IMR-90 (cell line): ENCODE measurements around the gene SLC31A2. TPM values are rescaled to one million over a fixed set of nuclear protein-coding genes. Genes with fewer than 3 reads are reported as not detected.

Experiments
- ATAC-seq: fragments of 200-7000 bp; cut with Tn5 transposase; 2 replicates; pipeline ENCODE4 v1.9.1; 2020; ENCODE audit warnings: low read depth, mild to moderate bottlenecking, moderate library complexity
- Bru-seq: library from RNA; stranded (reverse); fragments of 400-500 nt; gene quantifications from one replicate; lab custom pipeline; 2021; lab: Mats Ljungman, UMichigan
- BruChase-seq, 2 experiments: library from RNA; stranded (reverse); fragments of 400-500 nt; gene quantifications; one replicate each; lab custom pipeline; 2021; lab: Mats Ljungman, UMichigan
- BruUV-seq: library from RNA; stranded (reverse); fragments of 400-500 nt; replicated peaks from 2 replicates; lab custom pipeline; 2021; lab: Mats Ljungman, UMichigan
- CTCF ChIA-PET: fragments of 300-600 bp; formaldehyde crosslinking; extraction: SDS; loops from one replicate; lab custom pipeline; 2021; ENCODE audit warnings: antibody characterized with exemption; lab: Yijun Ruan, JAX
- POLR2A ChIA-PET: fragments of 300-600 bp; sonication (Branson Sonifier 250); formaldehyde crosslinking; loops from one replicate; lab custom pipeline; 2022; ENCODE audit warnings: antibody characterized with exemption; ENCODE audit not compliant: unreplicated experiment; lab: Charles Lee
- DNase-seq: peaks from one replicate; pipeline ENCODE4 v3.0.0; 2013
- H2AFZ ChIP-seq: replicated peaks from 2 replicates; pipeline ENCODE3; 2013; ENCODE audit warnings: low read length, mild to moderate bottlenecking; ENCODE audit not compliant: poor library complexity
- H2AK5ac ChIP-seq: 2 replicates; pipeline ENCODE4 v1.6.1; 2013; ENCODE audit warnings: low read depth, low read length, inconsistent platforms
- H2AK9ac ChIP-seq: replicated peaks from 2 replicates; pipeline ENCODE3; 2013; ENCODE audit warnings: mild to moderate bottlenecking, low read depth, low read length, moderate library complexity; ENCODE audit not compliant: poor library complexity
- H2BK120ac ChIP-seq: 2 replicates; pipeline ENCODE4 v1.6.1; 2013; ENCODE audit warnings: low read depth, low read length, inconsistent platforms
- H2BK15ac ChIP-seq: 3 replicates; pipeline ENCODE4 v1.6.1; 2013; ENCODE audit warnings: low read depth, low read length, inconsistent platforms
- H2BK20ac ChIP-seq: 2 replicates; pipeline ENCODE4 v1.6.1; 2013; ENCODE audit warnings: low read depth, mild to moderate bottlenecking, inconsistent platforms, low read length, moderate library complexity
- H2BK5ac ChIP-seq: 2 replicates; pipeline ENCODE4 v1.6.1; 2013; ENCODE audit warnings: mild to moderate bottlenecking, low read depth, low read length, inconsistent platforms; ENCODE audit not compliant: poor library complexity, severe bottlenecking
- H3K14ac ChIP-seq: replicated peaks from 2 replicates; pipeline ENCODE4 v1.6.1; 2013; ENCODE audit warnings: low read depth, low read length, inconsistent platforms
- H3K18ac ChIP-seq: 2 replicates; pipeline ENCODE4 v1.6.1; 2013; ENCODE audit warnings: low read depth, low read length, control low read depth
- H3K23ac ChIP-seq: 2 replicates; pipeline ENCODE4 v1.6.1; 2013; ENCODE audit warnings: low read depth, low read length, inconsistent platforms
- H3K27ac ChIP-seq: 2 replicates; pipeline ENCODE4 v1.5.1; 2013; ENCODE audit warnings: mild to moderate bottlenecking, control low read depth, low read length; ENCODE audit not compliant: insufficient read depth
- H3K27me3 ChIP-seq: 2 replicates; pipeline ENCODE4 v1.6.1; 2013; ENCODE audit warnings: low read length; ENCODE audit not compliant: control insufficient read depth, insufficient read depth
- H3K36me3 ChIP-seq: 2 replicates; pipeline ENCODE4 v1.6.1; 2013; ENCODE audit warnings: low read length, mixed read lengths; ENCODE audit not compliant: control insufficient read depth, insufficient read depth
- H3K4ac ChIP-seq: 2 replicates; pipeline ENCODE4 v1.6.1; 2013; ENCODE audit warnings: low read depth, low read length, inconsistent platforms
- H3K4me1 ChIP-seq: 2 replicates; pipeline ENCODE4 v1.6.1; 2013; ENCODE audit warnings: low read length, mixed read lengths; ENCODE audit not compliant: control insufficient read depth, insufficient read depth
- H3K4me2 ChIP-seq: 2 replicates; pipeline ENCODE4 v1.6.1; 2013; ENCODE audit warnings: low read depth, mild to moderate bottlenecking, control low read depth, low read length, moderate library complexity
- H3K4me3 ChIP-seq: 2 replicates; pipeline ENCODE4 v1.5.1; 2013; ENCODE audit warnings: low read depth, mild to moderate bottlenecking, control low read depth, low read length, moderate library complexity; ENCODE audit not compliant: insufficient read depth
- H3K56ac ChIP-seq: 2 replicates; pipeline ENCODE4 v1.6.1; 2013; ENCODE audit warnings: low read length, inconsistent platforms; ENCODE audit not compliant: insufficient read depth; ENCODE audit errors: extremely low read depth
- H3K79me1 ChIP-seq, 2 experiments: 2 replicates each; pipeline ENCODE4 v1.6.1; 2013; ENCODE audit warnings: low read length in 2 of 2, inconsistent platforms in 1 of 2, low read depth in 1 of 2
- H3K9ac ChIP-seq: 2 replicates; pipeline ENCODE4 v1.6.1; 2013; ENCODE audit warnings: low read depth, low read length, control low read depth
- H3K9me1 ChIP-seq: 2 replicates; pipeline ENCODE4 v1.6.1; 2013; ENCODE audit warnings: low read length, inconsistent platforms; ENCODE audit not compliant: insufficient read depth
- H3K9me3 ChIP-seq: 2 replicates; pipeline ENCODE4 v1.6.1; 2013; ENCODE audit warnings: low read length; ENCODE audit not compliant: control insufficient read depth, insufficient read depth
- H4K20me1 ChIP-seq: 2 replicates; pipeline ENCODE4 v1.6.1; 2013; ENCODE audit warnings: low read length, inconsistent platforms; ENCODE audit not compliant: insufficient read depth
- H4K5ac ChIP-seq: 2 replicates; pipeline ENCODE4 v1.6.1; 2013; ENCODE audit warnings: mild to moderate bottlenecking, low read depth, low read length, control low read depth
- H4K8ac ChIP-seq, 2 experiments: 2 replicates each; pipeline ENCODE4 v1.6.1; 2013; ENCODE audit warnings: low read depth in 2 of 2, low read length in 2 of 2, control low read depth in 1 of 2, inconsistent platforms in 1 of 2
- H4K91ac ChIP-seq: 2 replicates; pipeline ENCODE4 v1.6.1; 2013; ENCODE audit warnings: low read depth, low read length, inconsistent platforms; ENCODE audit not compliant: insufficient read depth
- ELK1 ChIP-seq: fragments of 150-350 bp; IDR thresholded peaks from 2 replicates; pipeline ENCODE4 v1.6.1; 2016; ENCODE audit warnings: low read depth, mild to moderate bottlenecking, low read length, moderate library complexity, borderline replicate concordance
- FOS ChIP-seq: fragments of 150-350 bp; IDR thresholded peaks from 2 replicates; pipeline ENCODE4 v1.6.1; 2016; ENCODE audit warnings: low read depth, low read length
- MXI1 ChIP-seq: IDR thresholded peaks from 2 replicates; pipeline ENCODE4 v1.6.1; 2012; ENCODE audit warnings: low read depth, mild to moderate bottlenecking, low read length, moderate library complexity, borderline replicate concordance
- POLR2A ChIP-seq: IDR thresholded peaks from 2 replicates; pipeline ENCODE4 v1.6.1; 2012; ENCODE audit warnings: mild to moderate bottlenecking, low read depth, low read length
- RAD21 ChIP-seq: IDR thresholded peaks from 2 replicates; pipeline ENCODE4 v1.6.1; 2012; ENCODE audit warnings: low read length, improper control_type of control experiment
- RFX5 ChIP-seq: IDR thresholded peaks from 2 replicates; pipeline ENCODE4 v1.8.0; 2012; ENCODE audit warnings: low read depth, mild to moderate bottlenecking, low read length, moderate library complexity
- WGBS, 2 experiments: methylation state at CpG; one replicate each; pipeline versions ENCODE4 v1.1.5 to v1.1.7; 2013; ENCODE audit warnings: missing lambda C conversion rate in 2 of 2; ENCODE audit not compliant: insufficient read length in 1 of 2; ENCODE audit errors: extremely low coverage in 2 of 2; 5-methylcytosine and 5-hydroxymethylcytosine counted together
- dilution Hi-C: fragments of 300-500 bp; cut with HindIII; formaldehyde crosslinking; loops from one replicate; pipeline ENCODE4 v1.14.3; 2018; ENCODE audit warnings: low sequenced_read_pairs; ENCODE audit not compliant: unreplicated experiment
- in situ Hi-C: fragments of 300-500 bp; cut with MboI; formaldehyde crosslinking; loops from 3 replicates; pipeline ENCODE4 v1.14.3; 2019; ENCODE audit warnings: low sequenced_read_pairs, inconsistent platforms, mixed read lengths
- intact Hi-C: fragments of 100-400 bp; cut with micrococcal nuclease; formaldehyde crosslinking; loops from 2 replicates; pipeline ENCODE4 v1.10.0; 2022
- long read RNA-seq: library from polyadenylated mRNA; unstranded; transcript quantifications from one replicate; pipeline ENCODE4 v2.0.0, GENCODE V29; 2021; ENCODE audit not compliant: unreplicated experiment
- polyA plus RNA-seq, 3 experiments: library from polyadenylated mRNA; depleted of rRNA; stranded (reverse); fragments of >200 nt; gene quantifications; 2 replicates each; pipeline ENCODE4 v1.2.3, GENCODE V29; 2012; ENCODE audit warnings: low replicate concordance in 1 of 3
- total RNA-seq: library from RNA; depleted of rRNA; stranded (reverse); fragments of >200 nt; gene quantifications from 2 replicates; pipeline ENCODE4 v1.2.3, GENCODE V29; 2012; rRNA removed
- TF ChIP-seq, protein P1 (sequence below): conservative IDR thresholded peaks from 2 replicates; pipeline ENCODE4 v1.5.1; 2012; ENCODE audit warnings: mild to moderate bottlenecking, low read depth, low read length, improper control_type of control experiment
- TF ChIP-seq, protein P2 (sequence below): fragments of 150-350 bp; IDR thresholded peaks from 2 replicates; pipeline ENCODE4 v1.6.1; 2017; ENCODE audit warnings: mild to moderate bottlenecking, antibody characterized with exemption, low read length, low read depth

SLC31A2 gene, protein sequence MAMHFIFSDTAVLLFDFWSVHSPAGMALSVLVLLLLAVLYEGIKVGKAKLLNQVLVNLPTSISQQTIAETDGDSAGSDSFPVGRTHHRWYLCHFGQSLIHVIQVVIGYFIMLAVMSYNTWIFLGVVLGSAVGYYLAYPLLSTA
- total RNA-seq (5.8 and 7.2 TPM in 2 replicates), polyA plus RNA-seq (2012; rRNA removed) (5.1 and 6.3 TPM in 2 replicates), Bru-seq, nascent RNA (percentile 37 among the genes with signal in this experiment), BruChase-seq, experiment 1, labeled RNA remaining after a 6-hour chase (percentile 32 among the genes with signal in this experiment), BruChase-seq, experiment 2, labeled RNA remaining after a 2-hour chase (percentile 31 among the genes with signal in this experiment)
- polyA plus RNA-seq (2012; cell fraction: cytosol; rRNA removed), result 3.9 and 4.7 TPM in 2 replicates
- 2.0 and 2.7 TPM in 2 replicates for polyA plus RNA-seq (2012; cell fraction: nucleus; rRNA removed; ENCODE audit: low replicate concordance)
- long read RNA-seq, transcript SLC31A2-201 (4 exons, 1,785 nt), result major isoform, 11 of 14 reads
- long read RNA-seq, partial matches to known transcripts, result 2 of 14 reads
- long read RNA-seq, other reads (novel, unspliced or antisense), result 1 of 14 reads

GRCh38 chr9:113150670-113151611, at the start of gene SLC31A2:
TSS of gene SLC31A2 (plus strand) at chr9:113151007. CDS start at chr9:113151075, 68 bp downstream.
- BruUV-seq, result no TSS peak
- dilution Hi-C loops, result no loop called here
- WGBS, 2 experiments, result 0% methylated on average over 43 of the region's 87 CpGs; no CpG with 5 or more reads in 1 of the 2 experiments
- 0 out of 2 replicates have a peak, but pooled peaks have one; percentile 34 for TF ChIP-seq MXI1
- no peak for TF ChIP-seq RFX5
- TF ChIP-seq, protein P1, sequence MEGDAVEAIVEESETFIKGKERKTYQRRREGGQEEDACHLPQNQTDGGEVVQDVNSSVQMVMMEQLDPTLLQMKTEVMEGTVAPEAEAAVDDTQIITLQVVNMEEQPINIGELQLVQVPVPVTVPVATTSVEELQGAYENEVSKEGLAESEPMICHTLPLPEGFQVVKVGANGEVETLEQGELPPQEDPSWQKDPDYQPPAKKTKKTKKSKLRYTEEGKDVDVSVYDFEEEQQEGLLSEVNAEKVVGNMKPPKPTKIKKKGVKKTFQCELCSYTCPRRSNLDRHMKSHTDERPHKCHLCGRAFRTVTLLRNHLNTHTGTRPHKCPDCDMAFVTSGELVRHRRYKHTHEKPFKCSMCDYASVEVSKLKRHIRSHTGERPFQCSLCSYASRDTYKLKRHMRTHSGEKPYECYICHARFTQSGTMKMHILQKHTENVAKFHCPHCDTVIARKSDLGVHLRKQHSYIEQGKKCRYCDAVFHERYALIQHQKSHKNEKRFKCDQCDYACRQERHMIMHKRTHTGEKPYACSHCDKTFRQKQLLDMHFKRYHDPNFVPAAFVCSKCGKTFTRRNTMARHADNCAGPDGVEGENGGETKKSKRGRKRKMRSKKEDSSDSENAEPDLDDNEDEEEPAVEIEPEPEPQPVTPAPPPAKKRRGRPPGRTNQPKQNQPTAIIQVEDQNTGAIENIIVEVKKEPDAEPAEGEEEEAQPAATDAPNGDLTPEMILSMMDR, result peak; percentile 28
- TF ChIP-seq, protein P2, sequence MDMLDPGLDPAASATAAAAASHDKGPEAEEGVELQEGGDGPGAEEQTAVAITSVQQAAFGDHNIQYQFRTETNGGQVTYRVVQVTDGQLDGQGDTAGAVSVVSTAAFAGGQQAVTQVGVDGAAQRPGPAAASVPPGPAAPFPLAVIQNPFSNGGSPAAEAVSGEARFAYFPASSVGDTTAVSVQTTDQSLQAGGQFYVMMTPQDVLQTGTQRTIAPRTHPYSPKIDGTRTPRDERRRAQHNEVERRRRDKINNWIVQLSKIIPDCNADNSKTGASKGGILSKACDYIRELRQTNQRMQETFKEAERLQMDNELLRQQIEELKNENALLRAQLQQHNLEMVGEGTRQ, result peak; percentile 93
- peak; percentile 59; the same call in 1 of the 2 replicates for TF ChIP-seq POLR2A
- no peak for TF ChIP-seq RAD21
- TF ChIP-seq FOS, result no peak
- no peak for TF ChIP-seq ELK1

More at GRCh38 chr9:113150670-113151611, at the start of gene SLC31A2:
- H2AK5ac ChIP-seq, result no peak within 1 kb of the TSS
- ATAC-seq, result peak; percentile 94
- peak; percentile 72 for DNase-seq
- H3K9ac ChIP-seq, result peak within 1 kb of the TSS; percentile 78
- H3K79me1 ChIP-seq, result peaks cover 0 to 17% of the 10 kb centered on the region in 2 experiments; a peak in 2 of 4 replicates
- peak within 1 kb of the TSS; percentile 91 for H3K23ac ChIP-seq
- H3K18ac ChIP-seq, result no peak within 1 kb of the TSS
- no peak within 1 kb of the TSS for H2BK20ac ChIP-seq
- H2BK5ac ChIP-seq, result no peak within 1 kb of the TSS
- H3K14ac ChIP-seq, result no peak within 1 kb of the TSS; the same call in 1 of the 2 replicates
- peak within 1 kb of the TSS; percentile 60; the same call in 1 of the 2 replicates for H3K4ac ChIP-seq
- in situ Hi-C loops (no loop called here), intact Hi-C loops (no loop called here)
- peaks cover 7% of the 10 kb centered on the region for H3K27me3 ChIP-seq
- peak within 1 kb of the TSS; percentile 96 for H2AFZ ChIP-seq
- peak within 1 kb of the TSS; percentile 51 for H2AK9ac ChIP-seq
- peak within 1 kb of the TSS; percentile 65 to 66; a peak in 2 of 4 replicates for H4K8ac ChIP-seq
- no peak within 1 kb of the TSS; the same call in 1 of the 2 replicates for H4K5ac ChIP-seq
- H2BK120ac ChIP-seq, result peak within 1 kb of the TSS; percentile 57; the same call in 1 of the 2 replicates
- H4K20me1 ChIP-seq, result peaks cover 3% of the 10 kb centered on the region; the same call in 1 of the 2 replicates
- H3K9me3 ChIP-seq, result no peaks in the 10 kb centered on the region
- peak within 1 kb of the TSS; percentile 35; the same call in 1 of the 2 replicates for H3K27ac ChIP-seq
- H3K36me3 ChIP-seq, result no peaks in the 10 kb centered on the region
- ChIA-PET CTCF (interaction anchor here (0.6 to 1.0 kb wide), 3 partner anchors 25 to 234 kb away, joined by 3 to 6 read pairs (median 3); no protein-coding TSS in a partner anchor), POLR2A (interaction anchor here (0.6 kb wide), 2 partner anchors 70 to 488 kb away, joined by 5 to 8 read pairs; partner anchors contain the start of genes FKBP15 and SLC31A1)
- peaks cover 2% of the 10 kb centered on the region; the same call in 1 of the 2 replicates for H3K9me1 ChIP-seq
- no peak within 1 kb of the TSS for H4K91ac ChIP-seq
- peak within 1 kb of the TSS; percentile 91 for H3K4me3 ChIP-seq
- no peak within 1 kb of the TSS for H2BK15ac ChIP-seq
- H3K4me2 ChIP-seq, result peak within 1 kb of the TSS; percentile 97
- peaks cover 6% of the 10 kb centered on the region; the same call in 1 of the 2 replicates for H3K4me1 ChIP-seq
- H3K56ac ChIP-seq, result peak within 1 kb of the TSS; percentile 65; the same call in 1 of the 2 replicates
